Stimulated activated CD4-positive, alpha-beta T cell treated with anti-CD3 and anti-CD28 coated beads, Interleukin-15, amount 100 ng/mL, for 24 hours (primary cell): ENCODE measurements around the gene DIPK1A.
"Not testable (repeated sequence)": the region's sequence is repeated elsewhere in the genome, so short reads cannot be mapped to it uniquely, and the experiment has no call there.

ENCODE experiments used
- DNase-seq: peaks from one replicate; pipeline ENCODE4 v3.0.0-alpha.2; 2020

Gene DIPK1A

DNA sequence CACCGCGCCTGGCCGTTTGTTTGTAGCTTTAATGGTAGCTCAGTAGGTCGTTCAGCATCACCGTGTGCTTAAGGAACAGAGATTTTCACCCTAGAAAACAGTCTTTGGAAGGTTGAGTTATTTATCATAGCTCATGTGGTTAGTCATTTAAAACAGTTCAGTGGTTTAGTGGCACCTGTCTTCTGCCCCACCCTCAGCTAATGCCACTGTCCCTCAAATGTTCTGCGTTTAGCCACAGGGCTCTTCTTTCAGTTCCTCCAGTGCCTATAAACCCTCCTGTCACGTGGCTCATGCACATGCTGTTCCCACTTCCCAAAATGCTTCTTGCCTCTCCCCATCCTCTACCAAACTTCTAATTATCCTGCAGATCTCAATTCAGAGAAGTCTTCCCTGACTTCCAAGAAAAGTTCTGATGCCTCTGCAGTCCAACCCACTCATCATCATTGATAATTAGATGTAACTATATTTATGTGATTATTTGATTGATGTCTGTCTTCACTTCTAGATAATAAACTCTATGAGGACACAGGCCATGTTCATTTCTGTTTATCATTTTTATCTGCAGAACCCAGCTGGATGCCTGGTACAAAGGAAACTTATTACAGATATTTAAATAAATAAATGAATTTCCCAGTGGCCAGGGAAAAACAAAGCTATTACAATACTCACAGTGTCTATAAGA lies 14.4 kb upstream of the DIPK1A start:
- peak; percentile 23 for DNase-seq

DNA sequence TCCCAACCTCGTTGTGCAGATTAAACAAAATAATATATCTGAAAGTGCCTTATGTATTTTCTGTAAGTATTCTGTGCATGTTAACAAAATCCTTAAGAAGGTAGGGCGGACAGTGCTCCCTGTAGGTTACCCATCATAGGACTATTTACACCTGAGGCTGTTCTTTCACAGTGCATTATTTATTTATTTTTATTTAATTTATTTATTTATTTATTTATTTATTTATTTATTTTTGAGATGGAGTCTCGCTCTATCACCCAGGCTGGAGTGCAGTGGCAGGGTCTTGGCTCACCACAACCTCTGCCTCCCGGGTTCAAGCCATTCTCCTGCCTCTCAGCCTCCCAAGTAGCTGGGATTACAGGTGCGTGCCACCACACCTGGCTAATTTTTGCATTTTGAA lies 12.8 kb upstream of the DIPK1A start:
- not testable (repeated sequence) for DNase-seq

GRCh38 chr1:92973203-92973897 lies 12.1 kb upstream of the DIPK1A start:
- DNase-seq, result peak; percentile 33

- DNase-seq, result no peak
Observed at GRCh38 chr1:92972409-92973129, 11.3 kb upstream of the DIPK1A start.

DNA sequence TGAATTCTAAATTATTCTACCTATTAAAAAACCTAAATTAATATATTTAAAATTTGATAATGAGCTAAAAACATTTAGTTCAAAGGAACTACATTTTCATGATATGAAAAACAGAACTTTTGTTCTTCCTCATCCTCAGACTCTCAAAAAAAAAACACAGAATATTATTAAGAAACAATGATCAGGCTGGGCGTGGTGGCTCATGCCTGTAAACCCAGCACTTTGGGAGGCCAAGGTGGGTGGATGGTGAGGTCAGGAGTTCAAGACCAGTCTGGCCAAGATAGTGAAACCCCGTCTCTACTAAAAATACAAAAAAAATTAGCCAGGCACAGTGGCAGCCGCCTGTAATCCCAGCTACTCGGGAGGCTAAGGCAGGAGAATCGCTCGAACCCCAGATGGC lies 10.7 kb upstream of the DIPK1A start:
- DNase-seq, result not testable (repeated sequence)

- no peak for DNase-seq
Observed at GRCh38 chr1:92970990-92971689, 9.9 kb upstream of the DIPK1A start.

DNA sequence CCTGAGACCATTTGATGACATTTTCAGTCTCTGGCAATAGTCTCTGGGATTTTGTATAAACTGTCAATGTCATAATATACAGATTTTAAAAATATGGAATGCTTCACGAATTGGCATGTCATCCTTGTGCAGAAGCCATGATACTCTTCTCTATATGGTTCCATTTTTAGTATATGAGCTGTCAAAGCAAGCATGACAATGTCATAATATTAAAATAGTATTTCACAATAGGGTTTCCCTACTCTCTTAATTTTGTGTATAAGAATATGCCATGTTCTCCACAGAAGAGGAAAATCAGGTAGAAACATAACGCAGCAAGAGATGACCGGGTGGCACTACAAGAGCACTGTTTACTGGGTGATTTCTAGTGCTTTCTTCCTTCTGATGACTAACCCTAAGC lies 8.3 kb upstream of the DIPK1A start:
- no peak for DNase-seq

GRCh38 chr1:92968138-92969032 lies 7.1 kb upstream of the DIPK1A start:
- DNase-seq, result no peak

- no peak for DNase-seq
Observed at GRCh38 chr1:92964998-92965397, 3.7 kb upstream of the DIPK1A start.

DNA sequence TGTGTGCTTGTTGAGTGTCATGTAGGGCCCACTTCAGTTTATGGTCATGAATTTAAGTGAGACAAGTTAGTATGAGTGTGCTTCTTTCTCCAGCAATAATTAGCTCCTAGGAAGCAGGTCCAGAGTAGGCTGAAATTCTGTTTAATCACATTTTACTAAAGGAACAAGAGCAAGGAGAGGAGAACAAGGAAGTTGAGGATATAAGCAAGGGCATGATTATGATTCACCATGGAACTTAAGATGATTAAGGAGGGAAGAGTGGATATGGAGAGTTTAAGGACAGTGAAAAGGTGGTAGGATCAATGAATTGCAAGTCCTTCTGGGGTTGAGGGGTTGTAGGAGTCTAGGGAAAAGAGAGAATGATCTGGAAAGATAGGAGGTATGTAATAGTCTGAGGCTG lies 3.1 kb upstream of the DIPK1A start:
- no peak for DNase-seq

GRCh38 chr1:92961896-92962752 lies 862 bp upstream of the DIPK1A start:
- DNase-seq, result peak; percentile 73

GRCh38 chr1:92960395-92961130 lies 699 bp downstream of the DIPK1A start:
- peak; percentile 68 for DNase-seq

DNA sequence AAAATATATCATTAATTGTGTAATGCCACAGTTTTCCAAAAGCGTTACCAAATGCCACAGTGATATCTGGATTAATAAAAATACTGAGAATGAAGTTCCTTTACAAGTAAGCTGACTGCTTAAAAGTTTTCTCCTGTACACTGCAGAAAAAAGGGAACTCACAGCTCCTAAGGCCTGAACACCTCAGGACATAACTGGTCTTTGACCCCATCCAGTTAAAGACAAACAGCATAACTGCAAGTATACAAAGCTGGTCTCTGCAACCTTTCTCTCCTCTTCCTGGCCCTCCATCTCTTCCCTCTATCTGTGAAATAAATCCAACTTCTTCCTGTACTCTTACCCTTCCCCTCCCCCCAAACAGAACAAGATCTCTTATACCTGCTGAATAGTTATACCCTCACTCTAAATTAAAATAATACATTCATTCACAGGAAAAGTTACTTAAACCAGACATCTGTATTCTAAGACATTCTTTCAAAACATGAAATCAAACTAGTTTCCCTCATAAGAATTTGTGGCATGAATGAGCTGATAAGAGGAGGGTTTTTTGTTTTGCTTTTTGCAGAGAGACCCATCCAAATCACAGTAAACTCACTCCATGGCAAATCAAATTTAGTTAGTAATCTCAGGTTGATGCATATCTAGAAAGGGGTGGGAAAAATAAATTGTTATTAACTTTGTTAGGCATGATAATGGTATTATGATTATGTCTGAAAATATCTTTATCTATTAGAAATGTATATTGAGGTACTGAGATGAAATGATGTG lies 2.9 kb downstream of the DIPK1A start:
- DNase-seq, result no peak

- DNase-seq, result no peak
Observed at GRCh38 chr1:92957030-92957734, 4.1 kb downstream of the DIPK1A start.

GRCh38 chr1:92956254-92957029 lies 4.8 kb downstream of the DIPK1A start:
- DNase-seq, result no peak

DNA sequence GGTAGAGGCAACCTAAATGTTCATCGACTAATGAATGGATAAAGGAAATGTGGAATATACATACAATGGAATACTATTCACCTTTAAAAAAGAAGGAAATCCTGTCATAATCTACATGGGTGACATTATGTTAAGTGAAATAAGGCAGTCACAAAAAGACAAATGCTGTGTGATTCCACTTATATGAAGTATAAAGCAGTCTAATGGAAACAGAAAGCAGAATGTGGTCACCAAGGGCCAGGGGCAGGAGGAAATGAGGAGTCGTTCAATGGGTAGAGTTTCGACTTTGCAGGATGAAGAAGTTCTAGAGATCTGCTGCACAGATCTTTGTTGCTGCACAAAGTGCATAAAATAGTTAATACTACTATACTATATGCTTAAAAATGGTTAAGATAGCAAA lies 7.8 kb downstream of the DIPK1A start:
- peak; percentile 56 for DNase-seq

GRCh38 chr1:92952714-92953113 lies 8.5 kb downstream of the DIPK1A start:
- no peak for DNase-seq

DNA sequence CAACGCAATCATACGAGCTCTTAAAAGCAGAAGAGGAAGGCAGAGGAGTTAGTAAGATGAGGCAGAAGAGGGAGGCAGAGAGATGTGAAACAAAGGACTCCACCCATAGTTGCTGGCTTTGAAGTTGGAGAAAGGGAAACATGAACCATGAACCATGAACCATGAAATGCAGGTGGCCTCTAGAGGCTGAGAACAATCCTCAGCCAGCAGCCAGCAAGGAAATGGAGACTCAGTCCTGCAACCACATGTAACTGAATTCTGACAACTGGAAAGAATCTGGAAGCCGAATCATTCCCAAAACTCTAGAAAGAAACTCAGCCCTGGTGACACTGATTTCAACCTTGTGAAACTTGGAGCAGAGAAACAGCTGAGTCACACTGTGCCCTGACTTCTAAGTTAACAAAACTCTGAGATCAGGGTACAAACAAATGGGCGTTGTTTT lies 10.1 kb downstream of the DIPK1A start:
- DNase-seq, result peak; percentile 24
